Sigmoid colon (tissue), 4 donors: Measurements from ENCODE around the gene CDAN1.

Source experiments
- POLR2A ChIP-seq, 2 donors: fragments of 450-650 bp; IDR thresholded peaks; one replicate each; pipeline ENCODE4 v1.6.1; 2016; ENCODE audit warnings: antibody characterized with exemption in 2 of 2, mild to moderate bottlenecking in 2 of 2, moderate library complexity in 2 of 2
- POLR2AphosphoS5 ChIP-seq, 4 donors: sonication (generic); formaldehyde crosslinking; IDR thresholded peaks; one replicate each; pipeline ENCODE4 v1.6.1; 2017; ENCODE audit warnings: antibody characterized with exemption in 4 of 4
- TF ChIP-seq, protein P1 (sequence below), 4 experiments: fragments of 450-650 bp in 3 of 4; fragments of 200-600 bp in 1 of 4; IDR thresholded peaks; one replicate each; pipeline ENCODE4 v1.5.1; 2016 to 2019; ENCODE audit warnings: antibody characterized with exemption in 4 of 4, mild to moderate bottlenecking in 3 of 4, moderate library complexity in 2 of 4

DNA sequence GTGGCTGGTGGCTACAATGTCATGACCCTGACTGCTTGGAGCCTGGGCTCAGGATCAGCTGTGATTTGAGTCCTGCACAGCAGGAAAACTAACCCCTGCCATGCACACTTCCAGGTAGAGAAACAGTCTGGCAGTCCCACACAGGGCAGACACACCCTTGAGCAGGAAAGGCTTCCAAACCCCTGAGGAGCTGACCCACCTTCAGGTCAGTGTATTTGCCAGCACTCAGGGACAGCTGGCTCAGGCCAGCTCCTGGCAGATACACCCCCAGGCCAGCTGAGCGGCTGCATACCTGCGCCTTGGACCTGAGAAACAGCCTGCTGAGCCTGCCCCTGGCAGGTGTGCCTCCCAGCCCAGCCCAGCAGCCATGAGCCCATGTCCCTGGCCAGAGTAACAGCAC, 22.2 kb upstream of the CDAN1 start:
- TF ChIP-seq, protein P1, sequence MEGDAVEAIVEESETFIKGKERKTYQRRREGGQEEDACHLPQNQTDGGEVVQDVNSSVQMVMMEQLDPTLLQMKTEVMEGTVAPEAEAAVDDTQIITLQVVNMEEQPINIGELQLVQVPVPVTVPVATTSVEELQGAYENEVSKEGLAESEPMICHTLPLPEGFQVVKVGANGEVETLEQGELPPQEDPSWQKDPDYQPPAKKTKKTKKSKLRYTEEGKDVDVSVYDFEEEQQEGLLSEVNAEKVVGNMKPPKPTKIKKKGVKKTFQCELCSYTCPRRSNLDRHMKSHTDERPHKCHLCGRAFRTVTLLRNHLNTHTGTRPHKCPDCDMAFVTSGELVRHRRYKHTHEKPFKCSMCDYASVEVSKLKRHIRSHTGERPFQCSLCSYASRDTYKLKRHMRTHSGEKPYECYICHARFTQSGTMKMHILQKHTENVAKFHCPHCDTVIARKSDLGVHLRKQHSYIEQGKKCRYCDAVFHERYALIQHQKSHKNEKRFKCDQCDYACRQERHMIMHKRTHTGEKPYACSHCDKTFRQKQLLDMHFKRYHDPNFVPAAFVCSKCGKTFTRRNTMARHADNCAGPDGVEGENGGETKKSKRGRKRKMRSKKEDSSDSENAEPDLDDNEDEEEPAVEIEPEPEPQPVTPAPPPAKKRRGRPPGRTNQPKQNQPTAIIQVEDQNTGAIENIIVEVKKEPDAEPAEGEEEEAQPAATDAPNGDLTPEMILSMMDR (IDR thresholded peaks at IDR 0.05), result no peak
- TF ChIP-seq POLR2A (IDR thresholded peaks at IDR 0.05), result no peak
- no peak for TF ChIP-seq POLR2AphosphoS5 (IDR thresholded peaks at IDR 0.05)
